PC-9 (cell line): Measurements from ENCODE around the gene ADGRV1.

Experiments used
- CTCF ChIP-seq: fragments of 200-600 bp; sonication (generic); conservative IDR thresholded peaks from 2 replicates; pipeline ENCODE4 v1.6.1; 2017; ENCODE audit warnings: mixed run types, antibody characterized with exemption, mild to moderate bottlenecking, moderate library complexity
- EZH2 ChIP-seq: fragments of 200-600 bp; sonication (generic); IDR thresholded peaks from 2 replicates; pipeline ENCODE4 v1.8.0; 2017; ENCODE audit warnings: antibody characterized with exemption, low read depth

DNA sequence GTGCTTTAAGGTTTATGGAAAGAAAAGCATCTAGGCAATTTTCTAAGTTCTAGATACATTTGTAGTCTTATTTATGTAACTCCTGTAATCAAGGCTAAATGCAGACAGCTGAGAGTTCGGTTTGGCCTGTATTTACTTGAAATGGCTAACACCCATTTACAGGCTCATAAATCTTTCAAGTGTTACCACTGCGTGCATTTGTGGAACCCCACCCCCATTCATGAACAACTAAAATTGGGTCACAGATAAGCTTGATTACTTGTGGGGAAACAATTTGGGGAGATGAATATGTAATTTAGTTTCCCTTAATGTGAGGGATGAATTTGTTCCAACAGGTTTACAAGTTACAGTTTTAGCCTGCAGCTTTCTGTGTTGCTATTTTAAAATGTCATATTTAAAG is 463.9 kb downstream of the ADGRV1 start:
- TF ChIP-seq CTCF (no peak), EZH2 (no peak)
